Nephron (organoid): ENCODE data around the gene SYNDIG1.

Experiments used
- H3K27ac Mint-ChIP-seq, 3 experiments: 2 replicates each; pipeline ENCODE4 v1.8.0; 2020; ENCODE audit warnings: mixed read lengths in 3 of 3, mild to moderate bottlenecking in 2 of 3, moderate library complexity in 1 of 3
- H3K27me3 Mint-ChIP-seq: 2 replicates; pipeline ENCODE4 v1.8.0; 2021; ENCODE audit warnings: low read depth, mild to moderate bottlenecking, moderate library complexity, mixed read lengths
- H3K36me3 Mint-ChIP-seq: 2 replicates; pipeline ENCODE4 v1.8.0; 2020; ENCODE audit warnings: low read depth, mixed read lengths
- H3K4me1 Mint-ChIP-seq: 2 replicates; pipeline ENCODE4 v1.8.0; 2020; ENCODE audit warnings: mixed read lengths
- H3K4me3 Mint-ChIP-seq, 3 experiments: 2 replicates each; pipeline ENCODE4 v1.8.0; 2020; ENCODE audit warnings: mild to moderate bottlenecking in 3 of 3, mixed read lengths in 3 of 3, moderate library complexity in 2 of 3
- H3K9me3 Mint-ChIP-seq: 2 replicates; pipeline ENCODE4 v1.8.0; 2020; ENCODE audit warnings: mixed read lengths
- TF ChIP-seq, protein P1 (sequence below), 3 experiments: fragments of 200-600 bp; sonication (generic); IDR thresholded peaks; one replicate each; pipeline ENCODE4 v1.5.0; 2021; ENCODE audit warnings: antibody characterized with exemption in 3 of 3; ENCODE audit not compliant: unreplicated experiment in 3 of 3

SYNDIG1 gene

DNA sequence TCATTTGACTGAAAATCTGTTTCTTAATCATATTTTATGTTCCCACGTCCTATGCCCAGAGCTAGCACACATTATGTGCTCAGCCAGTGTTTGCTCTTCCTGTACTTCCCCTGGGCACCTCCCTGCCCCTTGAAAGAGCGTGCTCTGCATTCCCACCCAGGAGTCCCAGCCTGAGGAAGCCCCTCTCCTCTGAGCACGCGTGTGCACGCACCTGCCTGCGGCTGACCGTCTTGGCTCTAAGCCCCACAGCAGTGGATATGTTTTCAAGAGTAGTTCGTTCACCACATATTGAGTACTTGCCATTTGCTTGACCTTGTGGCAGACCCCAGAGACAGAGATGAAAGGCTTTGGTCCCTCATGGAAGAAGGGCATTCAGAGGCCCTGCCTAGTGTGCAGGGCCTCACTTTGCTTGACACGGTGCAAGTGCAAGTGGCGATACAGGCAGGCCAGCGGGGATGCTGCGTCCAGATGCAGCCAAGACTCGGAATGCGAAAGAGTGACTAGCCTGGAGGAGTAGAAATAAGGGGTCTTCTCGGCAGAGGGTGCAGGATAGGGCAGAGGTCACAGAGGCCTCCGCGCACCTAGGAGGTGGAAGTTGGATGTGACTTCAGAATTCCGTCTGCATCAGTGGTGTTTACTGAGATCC lies 14.1 kb downstream of the SYNDIG1 start:
- no peak overlapping the region for H3K4me3 Mint-ChIP-seq
- peaks cover 25% of the 10 kb centered on the region for H3K27me3 Mint-ChIP-seq
- no peak overlapping the region for H3K27ac Mint-ChIP-seq
- no peaks in the 10 kb centered on the region for H3K4me1 Mint-ChIP-seq
- TF ChIP-seq, protein P1, sequence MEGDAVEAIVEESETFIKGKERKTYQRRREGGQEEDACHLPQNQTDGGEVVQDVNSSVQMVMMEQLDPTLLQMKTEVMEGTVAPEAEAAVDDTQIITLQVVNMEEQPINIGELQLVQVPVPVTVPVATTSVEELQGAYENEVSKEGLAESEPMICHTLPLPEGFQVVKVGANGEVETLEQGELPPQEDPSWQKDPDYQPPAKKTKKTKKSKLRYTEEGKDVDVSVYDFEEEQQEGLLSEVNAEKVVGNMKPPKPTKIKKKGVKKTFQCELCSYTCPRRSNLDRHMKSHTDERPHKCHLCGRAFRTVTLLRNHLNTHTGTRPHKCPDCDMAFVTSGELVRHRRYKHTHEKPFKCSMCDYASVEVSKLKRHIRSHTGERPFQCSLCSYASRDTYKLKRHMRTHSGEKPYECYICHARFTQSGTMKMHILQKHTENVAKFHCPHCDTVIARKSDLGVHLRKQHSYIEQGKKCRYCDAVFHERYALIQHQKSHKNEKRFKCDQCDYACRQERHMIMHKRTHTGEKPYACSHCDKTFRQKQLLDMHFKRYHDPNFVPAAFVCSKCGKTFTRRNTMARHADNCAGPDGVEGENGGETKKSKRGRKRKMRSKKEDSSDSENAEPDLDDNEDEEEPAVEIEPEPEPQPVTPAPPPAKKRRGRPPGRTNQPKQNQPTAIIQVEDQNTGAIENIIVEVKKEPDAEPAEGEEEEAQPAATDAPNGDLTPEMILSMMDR (IDR thresholded peaks at IDR 0.05; ENCODE audit: unreplicated experiment in 3 of 3): no peak
- no peaks in the 10 kb centered on the region for H3K9me3 Mint-ChIP-seq
- H3K36me3 Mint-ChIP-seq: no peaks in the 10 kb centered on the region

DNA sequence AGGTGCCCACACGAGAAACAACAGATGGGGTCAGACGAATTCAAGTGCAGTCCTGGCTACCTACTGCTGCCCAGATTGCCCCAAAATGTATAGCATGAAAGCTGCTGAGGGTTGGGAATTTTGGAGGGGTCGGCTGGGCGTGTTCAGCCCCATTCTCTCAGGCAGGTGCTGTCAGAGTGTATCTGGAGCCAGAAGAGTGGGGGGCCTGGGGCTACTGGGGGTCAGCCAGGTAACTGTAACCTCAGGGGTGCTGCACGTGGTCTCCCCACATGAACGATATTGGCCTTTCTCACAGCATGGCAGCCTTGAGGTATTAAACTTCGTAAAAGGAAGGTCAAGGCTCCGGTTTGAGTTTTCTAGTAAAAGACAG lies 14.6 kb downstream of the SYNDIG1 start:
- H3K4me1 Mint-ChIP-seq: no peaks in the 10 kb centered on the region
- H3K27me3 Mint-ChIP-seq: peaks cover 25% of the 10 kb centered on the region

DNA sequence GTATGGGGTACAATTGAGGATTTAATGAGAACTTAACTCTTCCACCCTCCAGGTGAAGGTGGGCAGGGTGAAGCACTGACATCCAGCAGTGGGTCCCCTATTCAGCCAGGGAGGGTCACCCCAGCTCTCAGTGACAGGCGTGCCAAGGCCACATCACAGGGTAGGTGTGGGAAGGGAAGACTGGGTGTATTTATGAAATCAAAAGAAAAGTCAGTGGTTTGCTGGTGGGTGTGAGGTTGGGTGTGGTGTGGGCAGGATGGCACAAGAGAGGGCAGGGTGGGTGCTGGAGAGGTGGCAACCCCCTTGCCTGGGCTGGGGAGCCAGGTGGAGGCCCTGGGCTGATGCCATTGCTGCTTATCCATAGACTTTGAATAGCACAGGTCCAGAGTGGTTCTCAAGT lies 16.6 kb downstream of the SYNDIG1 start:
- Mint-ChIP-seq H3K27ac (no peak overlapping the region), H3K27me3 (peaks cover 28% of the 10 kb centered on the region), H3K4me1 (peaks cover 2% of the 10 kb centered on the region), H3K36me3 (no peaks in the 10 kb centered on the region), H3K9me3 (no peaks in the 10 kb centered on the region), H3K4me3 (no peak overlapping the region)
- TF ChIP-seq, protein P1 (IDR thresholded peaks at IDR 0.05; ENCODE audit: unreplicated experiment in 3 of 3): no peak

More for the DNA sequence above, 14.6 kb downstream of the SYNDIG1 start:
- TF ChIP-seq, protein P1 (IDR thresholded peaks at IDR 0.05; ENCODE audit: unreplicated experiment in 3 of 3): no peak
- H3K9me3 Mint-ChIP-seq: no peaks in the 10 kb centered on the region
- no peak overlapping the region for H3K4me3 Mint-ChIP-seq
- no peak overlapping the region for H3K27ac Mint-ChIP-seq
- H3K36me3 Mint-ChIP-seq: no peaks in the 10 kb centered on the region

DNA sequence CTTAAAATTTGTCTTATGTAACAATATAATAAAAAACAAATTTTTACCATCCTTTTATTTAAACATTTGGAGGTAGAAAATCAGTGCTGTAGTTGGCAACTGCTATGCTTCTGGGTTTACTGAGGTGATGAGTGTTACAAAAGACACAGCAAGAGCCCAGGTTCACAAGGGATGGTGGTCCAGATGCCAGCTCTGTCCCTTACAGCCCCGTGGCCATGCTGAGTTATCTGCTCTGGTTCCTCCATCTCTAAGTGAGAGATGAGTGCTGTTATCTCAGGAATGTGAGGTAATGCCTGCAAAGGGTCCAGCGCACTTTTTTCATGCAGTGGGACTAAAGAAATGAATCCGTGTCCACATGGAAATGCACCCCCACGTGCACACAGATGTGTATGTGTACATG lies 17.8 kb downstream of the SYNDIG1 start:
- TF ChIP-seq, protein P1 (IDR thresholded peaks at IDR 0.05; ENCODE audit: unreplicated experiment in 3 of 3): no peak
- Mint-ChIP-seq H3K36me3 (no peaks in the 10 kb centered on the region), H3K4me1 (peaks cover 12% of the 10 kb centered on the region), H3K27me3 (peaks cover 22% of the 10 kb centered on the region), H3K27ac (no peak overlapping the region), H3K4me3 (no peak overlapping the region), H3K9me3 (no peaks in the 10 kb centered on the region)

DNA sequence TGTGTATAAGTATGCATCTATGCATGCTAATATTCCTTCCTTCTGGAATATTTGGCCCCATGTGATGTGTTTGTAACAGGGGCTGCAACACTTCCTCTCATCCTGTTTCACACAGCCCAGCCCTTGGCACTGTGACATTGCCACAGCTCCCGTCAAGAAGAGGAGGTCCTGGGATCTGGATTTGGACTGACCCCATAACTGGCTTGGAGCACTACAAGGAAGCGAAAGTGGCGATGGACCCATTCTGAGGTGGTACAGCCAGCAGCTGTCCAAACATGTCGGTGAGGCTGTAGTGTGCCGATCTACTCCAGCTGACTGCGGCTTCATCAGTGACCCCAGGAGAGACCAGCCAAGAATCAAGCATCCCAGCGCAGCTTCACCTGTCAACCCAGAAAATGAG lies 18.2 kb downstream of the SYNDIG1 start:
- H3K27me3 Mint-ChIP-seq: peaks cover 22% of the 10 kb centered on the region
- peaks cover 12% of the 10 kb centered on the region for H3K4me1 Mint-ChIP-seq
- H3K27ac Mint-ChIP-seq: no peak overlapping the region
- H3K36me3 Mint-ChIP-seq: no peaks in the 10 kb centered on the region
- TF ChIP-seq, protein P1 (IDR thresholded peaks at IDR 0.05; ENCODE audit: unreplicated experiment in 3 of 3): no peak
- H3K4me3 Mint-ChIP-seq: no peak overlapping the region
- no peaks in the 10 kb centered on the region for H3K9me3 Mint-ChIP-seq

DNA sequence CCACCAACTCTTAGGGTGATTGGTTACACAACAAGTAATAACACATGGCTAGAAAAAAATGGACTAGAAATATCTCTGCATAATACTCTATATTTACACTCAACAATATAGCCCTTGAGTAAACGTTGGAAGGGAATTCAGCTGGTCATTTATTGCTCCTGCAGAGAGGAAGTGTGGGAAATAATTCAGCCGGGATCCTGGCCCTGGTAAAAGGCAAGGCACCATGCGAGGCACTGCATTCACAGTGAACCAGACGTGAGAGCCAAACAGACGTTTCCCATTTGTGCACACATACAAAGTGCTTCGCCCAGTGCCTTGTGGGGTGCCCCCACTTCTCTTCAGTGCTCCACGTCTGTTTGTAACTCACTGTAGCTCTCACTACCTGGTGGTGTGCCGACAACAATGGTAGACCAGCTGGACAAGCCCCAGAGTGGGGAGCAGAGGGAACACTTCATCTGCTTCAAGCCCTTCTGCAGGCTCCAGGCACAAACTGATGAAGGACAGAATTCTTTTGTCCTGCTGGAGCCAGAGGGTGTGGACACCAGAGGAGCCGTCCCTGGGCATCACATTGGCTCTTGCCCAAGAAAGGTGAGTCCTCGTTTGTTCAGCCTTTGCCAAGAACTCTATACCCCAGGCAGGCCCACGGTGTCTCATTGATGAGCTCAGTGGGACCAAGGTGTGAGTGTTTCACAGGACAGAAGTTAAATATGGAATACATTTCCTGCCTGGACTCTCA lies 18.8 kb downstream of the SYNDIG1 start:
- no peak overlapping the region for H3K27ac Mint-ChIP-seq
- TF ChIP-seq, protein P1 (IDR thresholded peaks at IDR 0.05; ENCODE audit: unreplicated experiment in 3 of 3): no peak
- peaks cover 12% of the 10 kb centered on the region for H3K4me1 Mint-ChIP-seq
- no peaks in the 10 kb centered on the region for H3K9me3 Mint-ChIP-seq
- H3K4me3 Mint-ChIP-seq: no peak overlapping the region
- H3K27me3 Mint-ChIP-seq: peaks cover 22% of the 10 kb centered on the region
- H3K36me3 Mint-ChIP-seq: no peaks in the 10 kb centered on the region
